ENCODE measurements around the gene SLC1A6.
"Not testable (repeated sequence)": the region's sequence is repeated elsewhere in the genome, so short reads cannot be mapped to it uniquely, and the experiment has no call there.

SLC1A6 gene

DNA sequence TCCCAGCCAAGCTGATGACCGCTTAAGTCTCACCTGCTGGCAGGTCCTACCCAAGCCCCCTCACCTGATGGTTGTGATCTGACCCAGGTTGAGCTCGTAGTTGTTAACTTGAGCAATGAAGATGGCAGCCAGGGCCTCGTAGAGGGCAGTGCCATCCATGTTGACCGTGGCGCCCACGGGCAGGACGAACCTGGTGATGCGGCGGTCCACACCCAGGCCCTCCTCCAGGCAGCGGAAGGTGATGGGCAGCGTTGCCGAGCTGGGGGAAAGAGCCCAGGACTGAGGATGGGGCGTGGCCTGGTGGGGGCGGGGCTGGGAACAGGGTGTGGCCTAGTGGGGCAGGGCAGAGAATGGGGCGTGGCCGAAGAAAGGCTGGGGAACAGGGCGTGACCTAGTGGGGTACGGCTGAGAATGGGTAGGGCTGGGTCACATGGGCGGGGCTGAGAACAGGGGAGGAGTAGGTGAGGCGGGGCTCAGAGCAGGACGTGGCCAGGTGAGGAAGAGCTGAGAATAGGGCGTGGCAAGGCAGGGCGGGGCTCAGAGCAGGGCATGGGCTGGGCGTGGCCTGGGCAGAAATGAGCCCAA is 25.5 kb downstream of the SLC1A6 start:
- no peak for DNase-seq

- DNase-seq: no peak
Measured at GRCh38 chr19:14952767-14953166, 26.9 kb downstream of the SLC1A6 start.

DNA sequence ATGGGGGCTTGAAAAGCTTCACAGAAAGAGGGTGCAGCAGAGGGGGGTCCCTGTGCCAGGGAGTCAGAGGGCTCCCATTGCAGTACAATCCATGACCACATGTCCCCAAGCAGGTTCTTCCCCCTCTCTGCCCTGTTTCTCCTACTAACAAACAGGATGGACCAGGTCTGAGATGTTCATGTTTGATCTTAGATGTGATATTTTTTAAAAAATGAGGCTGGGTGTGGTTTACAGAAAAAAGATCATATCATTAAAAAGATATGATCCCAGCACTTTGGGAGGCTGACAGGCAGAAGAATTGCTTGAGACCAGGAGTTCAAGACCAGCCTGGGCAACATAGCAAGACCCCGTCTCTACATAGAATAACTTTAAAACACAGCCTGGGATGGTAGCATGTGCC is 29.2 kb downstream of the SLC1A6 start:
- no peak for DNase-seq

DNA sequence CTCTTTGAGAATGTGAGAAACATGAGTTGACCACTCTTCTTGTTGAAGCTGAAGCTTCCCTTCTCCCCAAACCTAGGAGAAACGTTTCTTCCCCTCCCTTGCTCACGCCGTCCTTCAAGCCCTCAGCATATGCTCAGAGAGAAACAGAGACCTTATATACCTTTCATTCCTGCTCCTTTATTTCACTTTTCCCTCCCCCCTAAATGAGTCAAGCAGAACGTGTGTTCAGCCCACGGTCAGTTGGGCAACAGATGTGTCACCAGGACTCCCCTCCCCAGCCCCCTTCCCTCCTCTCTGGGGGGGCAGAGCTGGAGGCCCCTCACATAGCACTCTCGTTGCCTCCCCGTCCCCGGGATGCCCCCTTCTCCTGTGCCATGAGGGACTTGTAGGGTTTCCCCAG is 29.8 kb downstream of the SLC1A6 start:
- no peak for DNase-seq

- not testable (repeated sequence) for DNase-seq
Measured at GRCh38 chr19:14949413-14949812, 30.3 kb downstream of the SLC1A6 start.

- no peak for DNase-seq
Measured at GRCh38 chr19:14944456-14944855, 35.2 kb downstream of the SLC1A6 start.

DNA sequence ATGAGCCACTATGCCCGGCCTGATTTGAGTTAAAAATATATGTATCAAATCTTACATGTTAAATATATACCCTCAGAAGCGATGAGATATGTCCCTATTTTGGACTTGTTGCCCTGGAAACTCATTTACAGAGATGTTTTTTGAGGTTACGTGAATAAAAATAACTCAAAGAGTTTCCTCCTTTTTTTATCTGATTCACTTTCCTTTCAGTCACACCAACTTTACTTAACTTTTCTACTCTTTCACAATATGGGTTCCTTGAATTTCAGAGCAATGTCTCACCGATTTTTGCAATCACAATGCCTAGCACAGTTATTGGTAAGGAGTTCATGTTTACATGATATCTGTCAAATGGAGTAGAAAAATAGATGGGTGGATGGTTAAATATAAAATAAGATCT is 36.1 kb downstream of the SLC1A6 start:
- peak; percentile 3 for DNase-seq

GRCh38 chr19:14941189-14941588 is 38.5 kb downstream of the SLC1A6 start, which contains the start of gene OR7C2:
Gene OR7C2 (plus strand): TSS chr19:14941489. CDS start chr19:14941489, 0 bp downstream.
- no peak for DNase-seq

DNA sequence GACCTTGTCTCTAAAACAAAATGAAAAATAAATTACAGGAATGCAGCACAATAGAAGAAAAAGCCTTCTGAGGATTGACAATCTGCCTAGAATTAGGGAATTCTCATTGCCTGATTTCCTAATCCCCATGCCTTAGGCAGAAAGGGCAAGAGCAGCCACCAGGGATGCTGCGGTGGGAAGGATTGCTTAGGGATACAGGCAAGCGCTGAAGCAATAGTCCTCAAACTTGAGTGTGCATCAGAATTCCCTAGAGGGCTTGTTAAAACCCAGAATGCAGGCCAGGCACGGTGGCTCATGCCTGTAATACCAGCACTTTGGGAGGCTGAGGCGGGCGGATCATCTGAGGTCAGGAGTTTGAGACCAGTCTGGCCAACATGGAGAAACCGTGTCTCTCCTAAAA is 39.4 kb downstream of the SLC1A6 start:
- no peak for DNase-seq

- DNase-seq: no peak
Measured at GRCh38 chr19:14933506-14933905, 46.2 kb downstream of the SLC1A6 start.

DNA sequence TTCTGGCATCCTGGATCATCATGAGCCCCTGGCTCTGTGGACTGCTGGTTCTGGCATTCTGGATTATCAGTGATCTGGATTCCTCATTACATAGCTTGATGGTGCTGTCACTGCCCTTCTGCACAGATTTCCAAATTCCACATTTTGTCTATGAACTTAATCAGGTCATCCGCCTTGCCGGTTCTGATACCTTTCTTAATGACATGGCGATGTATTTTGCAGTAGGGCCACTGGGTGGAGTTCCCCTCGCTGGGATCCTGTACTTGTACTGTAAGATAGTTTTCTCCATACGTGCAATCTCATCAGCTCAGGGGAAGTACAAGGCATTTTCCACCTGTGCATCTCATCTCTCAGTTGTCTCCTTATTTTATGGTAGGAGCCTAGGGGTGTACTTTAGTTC is 62.8 kb downstream of the SLC1A6 start:
- no peak for DNase-seq

DNA sequence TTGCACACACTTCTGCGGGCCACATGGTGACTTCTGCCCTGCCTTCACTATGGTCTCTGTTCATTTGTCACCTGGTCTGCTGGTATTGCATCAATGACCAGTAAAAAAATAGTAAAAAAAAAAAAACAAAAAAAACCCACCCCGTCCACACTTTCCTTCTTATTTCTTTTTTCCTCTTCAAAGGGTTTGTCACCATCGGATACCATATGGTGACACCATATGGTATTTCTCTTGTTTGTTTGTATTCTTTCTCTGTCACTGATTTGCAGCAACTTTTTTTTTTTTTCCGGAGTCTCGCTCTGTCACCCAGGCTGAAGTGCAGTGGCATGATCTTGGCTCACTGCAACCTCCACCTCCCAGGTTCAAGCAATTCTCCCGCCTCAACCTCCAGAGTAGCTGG is 64.5 kb downstream of the SLC1A6 start:
- no peak for DNase-seq

DNA sequence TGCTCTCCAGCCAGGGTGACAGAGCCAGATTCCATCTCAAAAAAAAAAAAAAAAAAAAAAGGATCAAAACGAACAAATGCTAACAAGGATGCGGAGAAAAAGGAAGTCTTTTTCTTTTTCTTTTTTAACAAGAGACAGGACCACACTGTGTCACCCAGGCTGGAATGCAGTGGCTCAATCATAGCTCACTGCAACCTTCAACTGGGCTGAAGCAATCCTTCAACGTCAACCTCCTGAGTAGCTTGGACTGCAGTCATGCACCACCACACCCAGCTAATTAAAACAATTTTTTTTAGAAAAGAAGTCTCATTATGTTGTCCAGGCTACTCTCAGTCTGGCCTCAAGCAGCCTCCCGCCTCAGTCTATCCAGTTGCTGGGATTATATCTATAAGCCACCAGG is 73.0 kb downstream of the SLC1A6 start:
- DNase-seq: no peak

DNA sequence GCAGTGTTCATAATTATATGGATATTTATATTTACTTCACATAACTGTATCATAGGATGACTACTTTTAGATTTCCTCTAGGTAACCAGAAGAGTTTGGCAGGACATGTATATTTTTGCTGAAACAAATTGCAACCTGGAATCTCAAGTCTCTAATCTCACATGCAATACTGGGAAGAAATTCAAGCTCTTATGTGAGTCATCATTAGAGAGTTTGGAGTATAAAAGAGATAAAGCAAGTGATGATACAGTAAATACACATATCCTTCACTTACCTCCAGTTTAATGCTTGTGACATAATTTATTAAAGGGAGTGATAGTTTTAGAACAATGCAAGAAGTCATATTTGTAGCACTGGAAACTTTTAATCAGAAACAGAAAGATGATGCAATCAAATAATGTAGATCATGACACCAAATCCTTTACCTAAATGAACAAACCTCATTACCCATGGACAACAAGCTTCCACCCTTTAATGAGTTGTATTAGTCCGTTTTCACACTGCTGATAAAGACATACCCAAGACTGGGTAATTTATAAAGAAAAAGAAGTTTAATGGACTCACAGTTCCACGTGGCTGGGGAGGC is 77.9 kb downstream of the SLC1A6 start:
- DNase-seq: no peak
